GM13976 (cell line): ENCODE results near the gene CCDC197.

Experiments used
- DNase-seq: peaks from one replicate; pipeline ENCODE4 v3.0.0; 2012; ENCODE audit warnings: low spot score
- CTCF ChIP-seq: IDR thresholded peaks from 2 replicates; pipeline ENCODE4 v1.5.1; 2012; ENCODE audit warnings: borderline replicate concordance, mild to moderate bottlenecking; ENCODE audit not compliant: insufficient read depth; ENCODE audit errors: extremely low read depth, missing control alignments, control extremely low read depth
- in situ Hi-C: fragments of 300-500 bp; cut with MboI; formaldehyde crosslinking; loops from one replicate; pipeline ENCODE4 v1.12.0; 2022; ENCODE audit warnings: low sequenced_read_pairs, mixed read lengths, inconsistent platforms; ENCODE audit not compliant: unreplicated experiment

The CCDC197 gene

GRCh38 chr14:94048691-94049624, 51.9 kb downstream of the CCDC197 start:
- DNase-seq, result no peak
- in situ Hi-C loops, result no loop called here
- no peak for TF ChIP-seq CTCF

GRCh38 chr14:94049625-94050023, 52.5 kb downstream of the CCDC197 start:
- no peak for TF ChIP-seq CTCF
- DNase-seq, result no peak
- in situ Hi-C loops, result no loop called here

- in situ Hi-C loops, result no loop called here
These were observed 53.3 kb downstream of the CCDC197 start for GRCh38 chr14:94050231-94050880.

GRCh38 chr14:94051115-94051514, 54.0 kb downstream of the CCDC197 start:
- no peak for DNase-seq
- in situ Hi-C loops, result no loop called here
- no peak for TF ChIP-seq CTCF

More at GRCh38 chr14:94050231-94050880, 53.3 kb downstream of the CCDC197 start:
- DNase-seq, result no peak
- TF ChIP-seq CTCF, result no peak

- TF ChIP-seq CTCF, result no peak
- no peak for DNase-seq
- in situ Hi-C loops, result no loop called here
These were observed 54.7 kb downstream of the CCDC197 start for GRCh38 chr14:94051779-94052178.

- in situ Hi-C loops, result no loop called here
- DNase-seq, result no peak
- no peak for TF ChIP-seq CTCF
These were observed 55.1 kb downstream of the CCDC197 start for GRCh38 chr14:94052199-94052598.
